A549 (cell line): Measurements from ENCODE around the gene NEIL3. TPM values are rescaled to one million over a fixed set of nuclear protein-coding genes. Genes with fewer than 3 reads are reported as not detected.
A peak's percentile ranks its signal among the peaks of the same experiment; 100 is the strongest.

Experiments
- ATAC-seq, 2 experiments: fragments of 200-7000 bp in 1 of 2; fragments of >200 bp in 1 of 2; cut with Nextera tagmentation in 1 of 2; cut with Tn5 transposase in 1 of 2; 3 replicates each; pipeline versions ENCODE4 v1.8.0 to v1.9.1; 2018 to 2020; ENCODE audit warnings: mild to moderate bottlenecking in 1 of 2, moderate library complexity in 1 of 2
- CTCF ChIA-PET: fragments of 300-600 bp; sonication (Branson Sonifier 250); formaldehyde crosslinking; extraction: SDS; loops from one replicate; lab custom pipeline; 2021; ENCODE audit warnings: antibody characterized with exemption, inconsistent platforms; lab: Yijun Ruan, JAX
- POLR2A ChIA-PET: fragments of 350-600 bp; formaldehyde crosslinking; extraction: SDS; loops from one replicate; lab custom pipeline; 2021; ENCODE audit warnings: antibody characterized with exemption, inconsistent platforms; lab: Yijun Ruan, JAX
- DNase-seq, 2 experiments: peaks; one replicate each; pipeline versions ENCODE4 v3.0.0 to v3.0.0-alpha.2; 2011 to 2016; ENCODE audit warnings: low read depth in 1 of 2, low spot score in 1 of 2
- FAIRE-seq: peaks from 2 replicates; lab custom pipeline; 2011; peaks lifted over from hg19 to GRCh38; lab: Jason Lieb, UNC
- H3K27ac ChIP-seq, 2 experiments: fragments of >200 bp; sonication (Bioruptor Twin); formaldehyde crosslinking; 3 replicates each; pipeline ENCODE4 v1.5.1; 2016 to 2017
- H3K4me1 ChIP-seq: fragments of >200 bp; sonication (Bioruptor Twin); formaldehyde crosslinking; 3 replicates; pipeline ENCODE4 v1.6.1; 2016
- H3K4me2 ChIP-seq: fragments of >200 bp; sonication (Bioruptor Twin); formaldehyde crosslinking; 3 replicates; pipeline ENCODE4 v1.6.1; 2016
- H3K4me3 ChIP-seq: fragments of >200 bp; sonication (Bioruptor Twin); formaldehyde crosslinking; 3 replicates; pipeline ENCODE4 v1.5.1; 2016
- H3K9me3 ChIP-seq: fragments of >200 bp; sonication (Bioruptor Twin); formaldehyde crosslinking; 3 replicates; pipeline ENCODE4 v1.6.1; 2016
- BHLHE40 ChIP-seq: IDR thresholded peaks from 2 replicates; pipeline ENCODE4 v1.6.1; 2012; ENCODE audit warnings: low read depth, low read length, inconsistent platforms
- CEBPB ChIP-seq, 2 experiments: fragments of >200 bp in 1 of 2; sonication (Bioruptor Twin) in 1 of 2; formaldehyde crosslinking in 1 of 2; IDR thresholded peaks; 2 replicates each; pipeline ENCODE4 v1.6.1; 2012 to 2016
- CHD2 ChIP-seq: fragments of 150-350 bp; IDR thresholded peaks from 2 replicates; pipeline ENCODE4 v1.6.1; 2014; ENCODE audit warnings: low read length; ENCODE audit not compliant: partially characterized antibody
- CHD4 ChIP-seq: fragments of 200-600 bp; sonication (generic); IDR thresholded peaks from 2 replicates; pipeline ENCODE4 v1.6.1; 2016; ENCODE audit warnings: antibody characterized with exemption, mild to moderate bottlenecking, borderline replicate concordance
- EHMT2 ChIP-seq: fragments of 200-600 bp; sonication (generic); IDR thresholded peaks from 2 replicates; pipeline ENCODE4 v1.6.1; 2016; ENCODE audit warnings: antibody characterized with exemption, low read depth, mild to moderate bottlenecking, moderate library complexity
- EP300 ChIP-seq, 2 experiments: fragments of >200 bp; sonication (Bioruptor Twin); formaldehyde crosslinking; IDR thresholded peaks; 2 replicates in 1 of 2; 3 replicates in 1 of 2; pipeline ENCODE4 v1.6.1; 2016 to 2017
- FOSB ChIP-seq: fragments of 250-450 bp; sonication (Bioruptor Pico); IDR thresholded peaks from 2 replicates; pipeline ENCODE4 v1.5.0; 2020; ENCODE audit warnings: mild to moderate bottlenecking, moderate library complexity
- FOXS1 ChIP-seq: fragments of 250-450 bp; sonication (Bioruptor Pico); IDR thresholded peaks from 2 replicates; pipeline ENCODE4 v1.5.0; 2020; ENCODE audit warnings: mild to moderate bottlenecking, moderate library complexity
- HES2 ChIP-seq: fragments of >200 bp; sonication (Bioruptor Twin); formaldehyde crosslinking; IDR thresholded peaks from 2 replicates; pipeline ENCODE4 v1.6.1; 2016
- HOXB5 ChIP-seq: fragments of 250-450 bp; sonication (Bioruptor Pico); IDR thresholded peaks from 2 replicates; pipeline ENCODE4 v1.5.0; 2020; ENCODE audit warnings: mild to moderate bottlenecking, moderate library complexity
- JUN ChIP-seq, 2 experiments: fragments of >200 bp; sonication (Bioruptor Twin); formaldehyde crosslinking; IDR thresholded peaks; 2 replicates in 1 of 2; 3 replicates in 1 of 2; pipeline ENCODE4 v1.6.1; 2016 to 2017
- JUNB ChIP-seq: fragments of >200 bp; sonication (Bioruptor Twin); formaldehyde crosslinking; IDR thresholded peaks from 2 replicates; pipeline ENCODE4 v1.6.1; 2016
- KDM1A ChIP-seq: fragments of 200-600 bp; sonication (generic); IDR thresholded peaks from 2 replicates; pipeline ENCODE4 v1.6.1; 2016; ENCODE audit warnings: low read depth, mild to moderate bottlenecking
- MAFK ChIP-seq: fragments of 450-650 bp; IDR thresholded peaks from 2 replicates; pipeline ENCODE4 v1.6.1; 2014; ENCODE audit not compliant: partially characterized antibody
- MAX ChIP-seq: IDR thresholded peaks from 2 replicates; pipeline ENCODE4 v1.6.1; 2012
- MYC ChIP-seq: IDR thresholded peaks from 2 replicates; pipeline ENCODE4 v1.6.1; 2012; ENCODE audit warnings: mild to moderate bottlenecking, inconsistent platforms, low read length, improper control_type of control experiment, borderline replicate concordance
- NR3C1 ChIP-seq: fragments of >200 bp; sonication (Bioruptor Twin); formaldehyde crosslinking; IDR thresholded peaks from 3 replicates; pipeline ENCODE4 v1.6.1; 2017
- PBX3 ChIP-seq: IDR thresholded peaks from 2 replicates; pipeline ENCODE4 v1.6.1; 2012
- POLR2A ChIP-seq: IDR thresholded peaks from 2 replicates; pipeline ENCODE4 v1.6.1; 2012; ENCODE audit warnings: mild to moderate bottlenecking, low read length
- POLR2AphosphoS2 ChIP-seq: conservative IDR thresholded peaks from 2 replicates; pipeline ENCODE4 v1.6.1; 2012; ENCODE audit warnings: low read length, improper control_type of control experiment, inconsistent platforms
- RARB ChIP-seq: fragments of 250-450 bp; sonication (Bioruptor Pico); IDR thresholded peaks from 2 replicates; pipeline ENCODE4 v1.8.0; 2021; ENCODE audit warnings: mild to moderate bottlenecking, moderate library complexity
- SMC3 ChIP-seq: fragments of >200 bp; sonication (Bioruptor Twin); formaldehyde crosslinking; IDR thresholded peaks from 3 replicates; pipeline ENCODE4 v1.6.1; 2018; ENCODE audit warnings: inconsistent platforms
- SREBF2 ChIP-seq: fragments of 450-650 bp; IDR thresholded peaks from 2 replicates; pipeline ENCODE4 v1.6.1; 2014; ENCODE audit warnings: mild to moderate bottlenecking, moderate library complexity
- TFCP2L1 ChIP-seq: fragments of 250-450 bp; sonication (Bioruptor Pico); IDR thresholded peaks from 2 replicates; pipeline ENCODE4 v1.5.0; 2021; ENCODE audit warnings: mild to moderate bottlenecking
- TP53 ChIP-seq: fragments of 250-450 bp; sonication (Bioruptor Pico); IDR thresholded peaks from 2 replicates; pipeline ENCODE4 v1.5.0; 2021; ENCODE audit warnings: mild to moderate bottlenecking, moderate library complexity
- ZFP36 ChIP-seq: fragments of 450-650 bp; IDR thresholded peaks from 2 replicates; pipeline ENCODE4 v1.6.1; 2014; ENCODE audit warnings: borderline replicate concordance; ENCODE audit not compliant: partially characterized antibody
- ZNF302 ChIP-seq: fragments of 250-450 bp; sonication (Bioruptor Pico); IDR thresholded peaks from 2 replicates; pipeline ENCODE4 v1.9.0; 2021; ENCODE audit warnings: inconsistent platforms, mild to moderate bottlenecking, moderate library complexity
- WGBS: methylation state at CpG from one replicate; pipeline ENCODE4 v1.1.6; 2017; ENCODE audit errors: missing lambda C conversion rate; 5-methylcytosine and 5-hydroxymethylcytosine counted together
- polyA plus RNA-seq, 4 experiments: library from polyadenylated mRNA; depleted of rRNA in 3 of 4; stranded (reverse); fragments of >200 nt; fragmentation: RNase III in 1 of 4; extraction: RNeasy Plus Mini Kit Qiagen cat#74134 plus additional on column Dnase treatment in 1 of 4; gene quantifications; 2 replicates in 3 of 4; 3 replicates in 1 of 4; pipeline ENCODE4 v1.2.3, GENCODE V29; 2011 to 2017
- TF ChIP-seq, protein P1 (sequence below): IDR thresholded peaks from 2 replicates; pipeline ENCODE4 v1.6.1; 2012; ENCODE audit warnings: low read depth, borderline replicate concordance

NEIL3 gene
- polyA plus RNA-seq, 2 of the 4 experiments (the other 2 are of a cell fraction), result 23.4 to 42.0 TPM

GRCh38 chr4:177309522-177310371 lies at the start of gene NEIL3 (continued):
- TF ChIP-seq HOXB5 (CRISPR knock-in tag) (no peak), TP53 (CRISPR knock-in tag) (no peak), RARB (CRISPR knock-in tag) (no peak), MYC (no peak), TFCP2L1 (no peak), JUN (IDR thresholded peaks at IDR 0.05) (peak; percentile 32 to 86; a peak in 3 of 5 replicates), SREBF2 (no peak), KDM1A (peak; percentile 50; the same call in 1 of the 2 replicates), HES2 (no peak), MAX (peak; percentile 68), FOXS1 (CRISPR knock-in tag) (no peak), CEBPB (IDR thresholded peaks at IDR 0.05) (no peak)

- CTCF ChIA-PET, result no interaction called here
- POLR2A ChIA-PET, result no interaction called here
- peaks cover 11% of the 10 kb centered on the region; the same call in 2 of the 3 replicates for H3K4me1 ChIP-seq
- no peak overlapping the region for H3K4me3 ChIP-seq
- no peak for FAIRE-seq
- TF ChIP-seq ZNF302 (CRISPR knock-in tag), result no peak
- TF ChIP-seq CHD4, result no peak
- TF ChIP-seq HOXB5 (CRISPR knock-in tag), result no peak
- TF ChIP-seq PBX3, result no peak
- no peak for ATAC-seq
- 90% methylated on average over 6 of the region's 7 CpGs for WGBS
- no peaks in the 10 kb centered on the region; the same call in 2 of the 3 replicates for H3K9me3 ChIP-seq
- no peak for DNase-seq
- H3K27ac ChIP-seq, result no peak overlapping the region
- no peak overlapping the region for H3K4me2 ChIP-seq
These were observed 45.9 kb upstream of the NEIL3 start for GRCh38 chr4:177263818-177264217.

DNA sequence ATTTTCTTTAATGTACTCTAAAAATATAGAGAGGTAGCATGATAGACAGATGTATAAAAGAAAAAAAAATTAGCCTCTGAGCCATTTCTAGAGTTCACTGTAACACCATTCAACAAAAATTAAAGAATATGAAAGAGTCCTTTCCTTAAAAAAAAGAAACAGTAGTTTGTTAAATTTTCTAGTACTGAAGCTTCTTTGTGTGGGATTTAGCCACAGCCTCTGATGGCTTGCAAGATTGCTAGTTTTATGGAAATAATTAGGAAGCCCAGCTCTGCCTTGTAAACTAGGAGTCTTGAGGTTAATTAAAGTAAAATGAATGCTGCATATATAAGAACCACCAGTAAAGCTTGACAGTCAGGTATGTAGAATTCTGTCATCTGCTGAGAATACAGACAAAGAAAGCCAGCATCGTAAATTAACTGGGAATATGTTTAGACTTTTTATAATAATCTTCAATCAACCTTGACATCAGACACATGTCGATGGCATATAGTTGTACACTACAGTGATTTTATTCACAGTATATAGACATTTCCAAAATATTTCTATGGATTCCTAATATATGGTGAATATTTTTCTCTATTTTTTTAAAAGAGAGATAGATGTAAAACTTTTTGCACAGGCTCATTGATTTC lies 44.8 kb upstream of the NEIL3 start:
- Histone ChIP-seq H3K9me3 (no peaks in the 10 kb centered on the region), H3K4me3 (no peak overlapping the region), H3K4me1 (peaks cover 11% of the 10 kb centered on the region; the same call in 2 of the 3 replicates), H3K4me2 (no peak overlapping the region)
- ATAC-seq (no peak), FAIRE-seq (no peak), DNase-seq (no peak)
- POLR2A ChIA-PET, result no interaction called here
- TF ChIP-seq BHLHE40 (no peak), SREBF2 (no peak), EHMT2 (no peak), EP300 (IDR thresholded peaks at IDR 0.05) (no peak), NR3C1 (no peak), POLR2A (no peak), CHD2 (no peak), FOSB (CRISPR knock-in tag) (no peak), HOXB5 (CRISPR knock-in tag) (no peak), SMC3 (no peak), CEBPB (IDR thresholded peaks at IDR 0.05) (no peak), ZFP36 (no peak), JUNB (no peak), MAFK (no peak), POLR2AphosphoS2 (no peak)
- TF ChIP-seq, protein P1, sequence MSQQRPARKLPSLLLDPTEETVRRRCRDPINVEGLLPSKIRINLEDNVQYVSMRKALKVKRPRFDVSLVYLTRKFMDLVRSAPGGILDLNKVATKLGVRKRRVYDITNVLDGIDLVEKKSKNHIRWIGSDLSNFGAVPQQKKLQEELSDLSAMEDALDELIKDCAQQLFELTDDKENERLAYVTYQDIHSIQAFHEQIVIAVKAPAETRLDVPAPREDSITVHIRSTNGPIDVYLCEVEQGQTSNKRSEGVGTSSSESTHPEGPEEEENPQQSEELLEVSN, result no peak
- TF ChIP-seq, all 56 proteins: peak for 0
- H3K27ac ChIP-seq, result no peak overlapping the region
- CTCF ChIA-PET, result interaction anchor here (3.9 kb wide), 1 partner anchor 15 kb away, joined by 14 read pairs; no protein-coding TSS in a partner anchor
- WGBS, result 42% methylated on average over 2 of the region's 2 CpGs
